HFFc6 (cell line): ENCODE results near the gene MSL1. TPM values are rescaled to one million over a fixed set of nuclear protein-coding genes. Genes with fewer than 3 reads are reported as not detected.

Experiments
- DNase-seq: peaks from one replicate; pipeline ENCODE4 v3.0.0-alpha.2; 2018
- H3K27ac Mint-ChIP-seq: 2 replicates; pipeline ENCODE4 v1.8.0; 2020; ENCODE audit warnings: mild to moderate bottlenecking, mixed read lengths
- H3K27me3 Mint-ChIP-seq: 2 replicates; pipeline ENCODE4 v1.8.0; 2021; ENCODE audit warnings: mild to moderate bottlenecking, moderate library complexity, mixed read lengths; ENCODE audit not compliant: insufficient read depth
- H3K36me3 Mint-ChIP-seq: 2 replicates; pipeline ENCODE4 v1.8.0; 2021; ENCODE audit warnings: low read depth, mixed read lengths
- H3K4me1 Mint-ChIP-seq: 2 replicates; pipeline ENCODE4 v1.8.0; 2020; ENCODE audit warnings: low read depth, mixed read lengths
- H3K4me3 Mint-ChIP-seq: 2 replicates; pipeline ENCODE4 v1.8.0; 2020; ENCODE audit warnings: mild to moderate bottlenecking, moderate library complexity, mixed read lengths
- H3K9me3 Mint-ChIP-seq: 2 replicates; pipeline ENCODE4 v1.8.0; 2020; ENCODE audit warnings: mild to moderate bottlenecking, mixed read lengths
- CTCF ChIP-seq: fragments of 200-600 bp; sonication (generic); IDR thresholded peaks from 2 replicates; pipeline ENCODE4 v1.5.0; 2021; ENCODE audit warnings: antibody characterized with exemption, mild to moderate bottlenecking
- total RNA-seq, 6 experiments: library from RNA; stranded (reverse); fragmentation: NEBNext Ultra II Directional; extraction: Animal tissue kit (Norgen Biotek cat#: 25700); gene quantifications; 2 replicates in 1 of 6; 3 replicates in 5 of 6; pipeline ENCODE4 v1.2.3, GENCODE V29; 2021

MSL1 gene
- total RNA-seq, 6 experiments from 2014 or later = 61.2 to 67.8 (median 65.5) TPM

- Mint-ChIP-seq H3K27ac (peak overlapping the region; percentile 99), H3K36me3 (no peaks in the 10 kb centered on the region), H3K27me3 (peaks cover 9% of the 10 kb centered on the region), H3K9me3 (no peaks in the 10 kb centered on the region), H3K4me3 (peak overlapping the region; percentile 11; the same call in 1 of the 2 replicates), H3K4me1 (peaks cover 76% of the 10 kb centered on the region)
- TF ChIP-seq CTCF = no peak
- no peak for DNase-seq
Measured at GRCh38 chr17:40105861-40106759, 15.7 kb upstream of the MSL1 start.

- Mint-ChIP-seq H3K36me3 (no peaks in the 10 kb centered on the region), H3K27ac (peak overlapping the region; percentile 99), H3K4me3 (peak overlapping the region; percentile 80; the same call in 1 of the 2 replicates), H3K9me3 (no peaks in the 10 kb centered on the region), H3K4me1 (peaks cover 76% of the 10 kb centered on the region), H3K27me3 (peaks cover 9% of the 10 kb centered on the region)
- TF ChIP-seq CTCF = no peak
- DNase-seq = no peak
Measured at GRCh38 chr17:40106760-40107521, 14.8 kb upstream of the MSL1 start.

- peaks cover 81% of the 10 kb centered on the region for H3K4me1 Mint-ChIP-seq
- no peak for DNase-seq
- H3K36me3 Mint-ChIP-seq = no peaks in the 10 kb centered on the region
- peaks cover 9% of the 10 kb centered on the region for H3K27me3 Mint-ChIP-seq
- no peaks in the 10 kb centered on the region for H3K9me3 Mint-ChIP-seq
- H3K4me3 Mint-ChIP-seq = peak overlapping the region; percentile 80
- H3K27ac Mint-ChIP-seq = peak overlapping the region; percentile 99
- TF ChIP-seq CTCF = no peak
Measured at GRCh38 chr17:40107522-40108174, 14.1 kb upstream of the MSL1 start.

- Mint-ChIP-seq H3K27ac (peak overlapping the region; percentile 99), H3K27me3 (peaks cover 6% of the 10 kb centered on the region), H3K9me3 (no peaks in the 10 kb centered on the region), H3K36me3 (no peaks in the 10 kb centered on the region), H3K4me1 (peaks cover 95% of the 10 kb centered on the region), H3K4me3 (no peak overlapping the region)
- DNase-seq = no peak
- peak; percentile 51 for TF ChIP-seq CTCF
Measured at GRCh38 chr17:40108970-40109824, 12.6 kb upstream of the MSL1 start.
